Activated effector memory CD4-positive, alpha-beta T cell treated with Interleukin-2 at 50 U/mL for 16 hours (primary cell): Measurements from ENCODE around the gene PPP1R13B.

ENCODE experiments used
- DNase-seq: peaks from one replicate; pipeline ENCODE4 v3.0.0-alpha.2; 2020

Gene PPP1R13B

GRCh38 chr14:103880348-103881267, 33.2 kb upstream of the PPP1R13B start:
- peak; percentile 13 for DNase-seq

DNA sequence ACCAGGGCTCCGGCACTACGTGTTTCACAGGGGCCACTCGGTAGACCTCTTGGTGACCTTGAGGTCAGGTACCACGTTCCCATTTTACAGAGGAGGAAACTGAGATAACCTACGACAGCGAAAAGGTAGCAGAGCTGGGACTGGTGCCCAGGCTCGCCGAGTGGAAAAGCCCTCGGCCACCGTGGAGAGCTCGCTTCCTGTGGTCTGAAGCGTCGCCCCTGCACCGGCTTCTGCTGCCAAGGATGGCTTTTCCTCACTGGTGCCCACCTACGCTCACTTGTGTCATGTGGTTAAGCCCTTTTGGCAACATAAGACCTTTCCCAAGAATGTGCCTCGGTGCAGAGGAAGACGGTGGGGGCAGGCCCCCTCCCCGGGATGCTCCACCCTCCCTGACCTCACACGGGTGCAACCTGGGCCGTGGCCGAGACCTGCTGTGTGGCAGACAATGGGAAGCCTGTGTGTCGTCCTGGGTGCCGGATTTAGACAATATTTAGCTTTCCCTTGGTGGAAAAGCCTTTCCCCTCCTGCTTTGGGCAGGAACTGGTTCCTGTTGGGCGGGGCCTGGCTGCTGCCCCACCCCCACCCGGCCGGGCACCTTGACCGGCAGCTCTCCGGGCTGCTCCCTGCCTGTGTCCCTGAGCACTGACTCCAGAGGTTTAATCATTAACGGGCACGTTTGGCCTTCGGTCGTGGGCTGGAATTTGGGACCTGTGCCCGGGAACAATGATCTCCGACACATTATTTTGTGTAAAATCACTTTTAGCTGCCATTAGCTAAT, 32.4 kb upstream of the PPP1R13B start:
- no peak for DNase-seq

DNA sequence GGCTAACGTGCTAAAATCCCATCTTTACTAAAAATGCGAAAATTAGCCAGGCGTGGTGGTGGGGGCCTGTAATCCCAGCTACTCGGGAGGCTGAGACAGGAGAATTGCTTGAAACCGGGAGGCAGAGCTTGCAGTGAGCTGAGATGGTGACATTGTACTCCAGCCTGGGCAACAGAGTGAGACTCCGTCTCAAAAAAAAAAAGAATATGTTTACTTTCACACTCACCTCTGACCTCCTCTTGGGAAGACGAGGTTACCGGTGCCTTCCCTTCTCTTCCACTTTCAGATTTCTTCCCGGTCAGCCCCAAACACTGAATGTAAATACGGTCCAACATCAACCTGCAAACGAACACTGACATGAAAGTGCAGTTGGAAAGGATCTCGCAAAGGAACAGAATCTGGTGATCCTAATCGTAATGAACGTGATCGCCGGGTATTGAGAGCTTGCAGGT, 31.8 kb upstream of the PPP1R13B start:
- DNase-seq, result no peak

DNA sequence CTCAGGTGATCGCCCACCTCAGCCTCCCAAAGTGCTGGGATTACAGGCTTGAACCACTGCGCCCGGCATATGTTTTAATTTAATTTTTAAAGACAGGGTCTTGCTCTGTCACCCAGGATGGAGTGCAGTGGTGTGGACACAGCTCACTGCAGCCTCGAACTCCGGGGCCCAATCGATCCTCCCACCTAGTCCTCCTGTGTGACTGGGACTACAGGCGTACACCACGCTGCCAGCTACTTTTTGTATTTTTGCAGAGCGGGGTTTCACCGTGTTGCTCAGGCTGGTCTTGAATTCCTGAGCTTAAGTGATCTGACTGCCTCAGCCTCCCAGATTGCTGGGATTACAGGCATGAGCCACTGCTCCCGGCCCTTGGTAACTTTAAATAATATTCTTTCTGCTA, 30.8 kb upstream of the PPP1R13B start:
- DNase-seq, result no peak

DNA sequence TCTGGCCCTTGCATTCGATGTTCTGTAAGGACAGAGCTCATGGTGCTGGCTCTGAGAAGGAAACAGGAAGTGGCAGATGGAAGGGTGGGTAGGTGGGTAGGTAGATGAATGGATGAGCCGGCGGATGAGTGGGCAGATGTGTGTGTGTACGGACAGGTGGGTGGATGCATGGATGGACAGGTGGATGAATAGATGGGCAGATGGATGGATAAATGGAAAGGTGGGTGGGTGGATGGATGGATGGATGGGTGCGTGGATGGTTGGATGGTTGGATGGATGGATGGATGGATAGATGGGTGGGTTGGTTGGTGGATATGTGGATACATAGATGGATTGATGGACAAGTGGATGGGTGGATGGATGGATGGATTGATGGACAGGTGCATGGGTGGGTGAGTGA, 27.6 kb upstream of the PPP1R13B start:
- DNase-seq, result no peak

GRCh38 chr14:103872481-103873113, 25.2 kb upstream of the PPP1R13B start:
- no peak for DNase-seq

- peak; percentile 64 for DNase-seq
Observed at GRCh38 chr14:103871596-103872480, 24.5 kb upstream of the PPP1R13B start.

DNA sequence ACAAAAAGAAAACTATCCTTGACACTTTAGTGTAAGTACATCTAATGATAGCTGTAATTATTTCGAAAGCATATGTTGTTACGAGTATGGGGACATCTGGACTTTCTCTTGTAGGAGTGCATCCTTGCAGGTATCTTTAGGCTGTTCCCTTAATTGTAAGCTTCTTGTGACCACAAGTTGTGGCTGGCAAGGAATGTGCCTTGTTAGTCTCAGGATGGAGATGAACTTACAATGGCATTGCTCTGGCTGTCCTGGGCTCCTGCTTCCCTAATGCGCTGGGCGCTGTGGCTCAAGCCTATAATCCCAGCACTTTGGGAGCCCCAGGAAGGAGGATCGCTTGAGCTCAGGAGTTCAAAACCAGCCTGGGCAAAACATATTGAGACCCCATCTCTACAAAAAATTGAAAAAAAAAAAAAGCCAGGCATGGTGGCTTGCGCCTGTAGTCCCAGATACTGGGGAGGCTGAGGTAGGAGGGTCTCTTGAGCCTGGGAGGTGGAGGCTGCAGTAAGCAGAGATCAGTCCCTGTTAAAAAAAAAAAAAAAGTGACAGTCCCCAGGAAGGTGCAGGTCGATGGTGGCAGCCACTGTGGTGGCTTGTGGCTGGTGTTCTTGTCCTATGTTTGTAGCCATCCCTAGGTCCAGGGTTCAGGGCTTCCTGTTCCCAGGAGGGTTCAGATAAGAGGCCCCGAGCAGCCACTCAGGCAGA, 23.7 kb upstream of the PPP1R13B start:
- DNase-seq, result no peak

DNA sequence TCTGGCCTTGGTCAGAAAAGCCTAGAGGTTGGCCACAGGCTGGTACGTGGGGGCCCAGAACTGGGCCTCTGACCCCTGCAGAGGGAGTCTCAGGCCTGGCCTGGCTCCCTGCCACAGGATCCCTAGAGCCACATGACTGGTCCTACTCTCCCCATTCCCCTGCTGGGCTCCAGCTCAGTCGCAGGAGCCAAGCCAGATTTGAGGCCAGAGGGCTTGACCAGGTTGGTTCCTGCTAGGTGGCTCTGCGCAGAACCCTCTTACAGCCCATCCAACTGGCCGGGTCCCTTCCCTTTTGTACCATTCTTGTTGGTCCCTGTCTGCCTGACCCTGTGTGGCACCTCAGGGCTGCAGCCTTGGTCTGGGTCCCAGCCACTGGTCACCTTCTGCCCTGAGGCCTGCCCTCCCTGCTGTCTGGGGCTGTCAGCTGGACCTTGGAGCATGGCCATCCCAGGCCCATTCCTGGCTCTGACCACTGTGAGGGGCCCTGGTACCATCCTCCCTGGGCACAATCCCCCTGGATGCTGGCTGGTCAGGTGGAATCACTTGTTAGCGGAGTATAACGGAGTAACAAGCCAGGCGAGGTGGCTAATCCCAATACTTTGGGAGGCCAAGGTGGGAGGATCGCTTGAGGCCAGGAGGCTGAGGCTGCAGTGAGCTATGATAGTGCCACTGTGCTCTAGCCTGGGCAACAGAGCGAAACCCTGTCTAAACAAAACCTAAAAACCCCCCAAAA, 22.9 kb upstream of the PPP1R13B start:
- no peak for DNase-seq

DNA sequence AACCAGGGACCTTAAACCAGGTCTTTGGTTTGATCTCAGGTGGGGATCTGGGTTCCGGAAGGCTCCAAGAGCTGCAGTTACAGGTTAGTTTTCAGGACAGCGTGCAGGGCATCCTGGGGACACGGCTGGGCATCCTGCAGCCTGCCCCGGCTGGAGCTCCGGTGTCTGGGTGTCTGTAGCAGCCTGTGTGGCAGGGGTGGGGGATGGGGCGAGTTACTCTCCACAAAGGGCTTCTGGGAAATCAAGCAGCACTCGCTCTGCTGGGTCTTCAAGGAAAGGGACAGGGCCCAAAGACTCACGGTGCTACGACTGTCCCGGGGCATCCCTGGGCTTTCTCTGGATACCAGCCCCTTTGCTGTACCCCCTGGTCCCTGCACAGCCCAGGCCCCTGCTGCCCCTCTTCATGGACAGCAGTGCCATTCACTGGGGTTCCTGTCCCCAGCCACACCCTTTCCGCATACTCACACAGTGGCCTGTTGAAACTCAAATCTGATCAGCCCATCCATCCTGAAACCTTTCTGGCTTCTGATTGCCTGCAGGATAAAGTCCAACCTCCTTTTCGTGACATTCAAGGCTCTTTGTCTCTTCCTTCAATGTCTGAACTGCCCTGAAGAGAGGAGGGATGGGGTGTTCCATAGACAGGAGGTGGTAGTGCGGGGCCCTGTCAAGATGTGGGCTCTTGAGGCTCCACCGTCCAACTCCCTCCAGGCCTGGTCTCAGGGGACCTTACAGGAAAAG, 22.2 kb upstream of the PPP1R13B start:
- DNase-seq, result no peak

- no peak for DNase-seq
Observed at GRCh38 chr14:103868242-103868897, 21.0 kb upstream of the PPP1R13B start.

- DNase-seq, result no peak
Observed at GRCh38 chr14:103867523-103867953, 20.2 kb upstream of the PPP1R13B start.

GRCh38 chr14:103867020-103867419, 19.6 kb upstream of the PPP1R13B start:
- no peak for DNase-seq

DNA sequence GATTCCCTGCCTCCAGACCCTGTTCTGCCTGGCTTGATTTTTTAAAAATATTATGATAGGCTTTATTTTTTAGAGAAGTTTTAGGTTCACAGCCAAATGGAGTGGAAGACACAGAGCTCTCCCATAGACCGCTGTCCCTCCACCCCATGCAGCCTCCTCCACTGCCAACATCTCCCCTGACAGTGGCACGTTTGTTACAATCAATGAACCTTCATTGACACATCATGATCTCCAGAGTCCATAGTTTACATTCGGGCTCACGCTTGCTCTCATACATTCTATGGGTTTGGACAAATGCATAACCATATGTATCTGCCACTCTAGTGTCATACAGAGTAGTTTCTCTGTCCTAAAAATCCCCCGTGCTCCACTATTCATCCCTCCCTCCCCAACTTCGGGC, 15.9 kb upstream of the PPP1R13B start:
- DNase-seq, result no peak

GRCh38 chr14:103862393-103862782, 15.0 kb upstream of the PPP1R13B start:
- DNase-seq, result no peak

- no peak for DNase-seq
Observed at GRCh38 chr14:103861413-103862392, 14.3 kb upstream of the PPP1R13B start.

DNA sequence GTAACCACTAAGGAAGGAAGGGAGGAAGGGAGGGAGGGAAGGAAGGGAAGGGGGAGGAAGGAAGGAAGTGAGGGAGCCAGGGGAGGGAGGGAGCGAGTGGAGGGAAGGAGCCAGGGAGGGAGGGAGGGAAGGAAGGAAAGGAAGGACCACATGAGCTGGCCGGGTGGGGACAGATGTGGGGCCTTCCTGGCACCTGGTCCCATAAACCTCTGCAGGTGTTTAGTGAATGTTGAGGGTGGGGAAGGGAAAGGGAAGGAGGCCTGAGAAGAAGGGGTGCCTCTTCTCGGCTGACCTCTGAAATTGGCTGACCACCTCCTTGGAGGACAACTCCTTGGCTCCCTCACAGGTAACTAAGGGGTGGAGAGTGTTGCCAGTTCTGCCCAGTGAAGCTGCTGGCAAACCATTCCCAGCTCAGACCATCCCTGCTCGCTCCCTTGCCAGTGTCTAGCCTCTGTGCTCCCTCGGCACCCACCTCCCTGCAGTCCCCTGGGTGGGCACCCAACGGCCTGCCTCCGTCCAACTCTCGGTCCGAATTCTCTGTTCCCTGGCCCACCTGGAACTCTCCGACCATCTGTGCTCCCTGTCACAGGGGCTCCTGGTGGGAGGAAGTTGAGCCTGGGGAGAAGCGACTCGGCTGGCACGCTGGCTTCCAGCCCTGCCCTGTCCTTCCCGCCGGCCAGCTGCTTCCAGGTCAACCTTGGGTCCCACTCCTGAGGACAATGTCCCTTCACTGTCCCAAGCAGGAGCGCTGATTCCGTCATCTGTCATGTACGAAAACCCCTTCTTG, 12.2 kb upstream of the PPP1R13B start:
- DNase-seq, result no peak
